ENCODE measurements around the gene DHRSX.
"Not testable (repeated sequence)": the region's sequence is repeated elsewhere in the genome, so short reads cannot be mapped to it uniquely, and the experiment has no call there.

The DHRSX gene

GRCh38 chrX:2500803-2501558, at the start of gene DHRSX, which contains the start of gene ZBED1:
Gene DHRSX, minus strand, starts transcription at chrX:2500976. Its CDS starts 51 bp downstream, at chrX:2500925.
Gene ZBED1, minus strand, starts transcription at chrX:2500976. Its CDS starts 10,257 bp downstream, at chrX:2490719.
- DNase-seq, result peak; percentile 40 to 45

- DNase-seq, result no peak
Observed at GRCh38 chrX:2549876-2550275, 49.1 kb upstream of the DHRSX start.

- no peak for DNase-seq
Observed at GRCh38 chrX:2548711-2549423, 48.1 kb upstream of the DHRSX start.

GRCh38 chrX:2547736-2548135, 47.0 kb upstream of the DHRSX start:
- DNase-seq, result no peak

- no peak for DNase-seq
Observed at GRCh38 chrX:2546496-2546895, 45.7 kb upstream of the DHRSX start.

GRCh38 chrX:2545144-2545543, 44.4 kb upstream of the DHRSX start:
- DNase-seq, result no peak

- no peak for DNase-seq
Observed at GRCh38 chrX:2542826-2543521, 42.2 kb upstream of the DHRSX start.

GRCh38 chrX:2541603-2542002, 40.8 kb upstream of the DHRSX start:
- no peak for DNase-seq

GRCh38 chrX:2540426-2540947, 39.7 kb upstream of the DHRSX start:
- no peak for DNase-seq

- DNase-seq, result no peak
Observed at GRCh38 chrX:2539586-2539985, 38.8 kb upstream of the DHRSX start.

- no peak for DNase-seq
Observed at GRCh38 chrX:2538031-2538757, 37.4 kb upstream of the DHRSX start.

- DNase-seq, result no peak
Observed at GRCh38 chrX:2536974-2537373, 36.2 kb upstream of the DHRSX start.

- no peak for DNase-seq
Observed at GRCh38 chrX:2536141-2536540, 35.4 kb upstream of the DHRSX start.

GRCh38 chrX:2534261-2535021, 33.7 kb upstream of the DHRSX start:
- DNase-seq, result not testable (repeated sequence)

GRCh38 chrX:2533424-2533823, 32.6 kb upstream of the DHRSX start:
- DNase-seq, result no peak

GRCh38 chrX:2526390-2526789, 25.6 kb upstream of the DHRSX start:
- no peak for DNase-seq

GRCh38 chrX:2523911-2524310, 23.1 kb upstream of the DHRSX start:
- DNase-seq, result no peak

- peak; percentile 57 to 73 for DNase-seq
Observed at GRCh38 chrX:2521927-2522386, 21.2 kb upstream of the DHRSX start.

GRCh38 chrX:2521092-2521926, 20.5 kb upstream of the DHRSX start:
- peak; percentile 87 to 98 for DNase-seq

GRCh38 chrX:2520539-2520938, 19.8 kb upstream of the DHRSX start:
- no peak for DNase-seq

- not testable (repeated sequence) for DNase-seq
Observed at GRCh38 chrX:2519638-2520037, 18.9 kb upstream of the DHRSX start.

All from inflammatory macrophage treated with lipopolysaccharide for 1 hour (primary cell).